GM20000 (cell line): ENCODE measurements around the gene RAB3D.

Experiments used
- DNase-seq: peaks from one replicate; pipeline ENCODE4 v3.0.0; 2012; ENCODE audit warnings: low spot score
- TF ChIP-seq, protein P1 (sequence below): IDR thresholded peaks from 2 replicates; pipeline ENCODE4 v1.5.1; 2012; ENCODE audit warnings: mild to moderate bottlenecking, control low read depth; ENCODE audit errors: extremely low read depth, missing control alignments

Gene RAB3D

DNA sequence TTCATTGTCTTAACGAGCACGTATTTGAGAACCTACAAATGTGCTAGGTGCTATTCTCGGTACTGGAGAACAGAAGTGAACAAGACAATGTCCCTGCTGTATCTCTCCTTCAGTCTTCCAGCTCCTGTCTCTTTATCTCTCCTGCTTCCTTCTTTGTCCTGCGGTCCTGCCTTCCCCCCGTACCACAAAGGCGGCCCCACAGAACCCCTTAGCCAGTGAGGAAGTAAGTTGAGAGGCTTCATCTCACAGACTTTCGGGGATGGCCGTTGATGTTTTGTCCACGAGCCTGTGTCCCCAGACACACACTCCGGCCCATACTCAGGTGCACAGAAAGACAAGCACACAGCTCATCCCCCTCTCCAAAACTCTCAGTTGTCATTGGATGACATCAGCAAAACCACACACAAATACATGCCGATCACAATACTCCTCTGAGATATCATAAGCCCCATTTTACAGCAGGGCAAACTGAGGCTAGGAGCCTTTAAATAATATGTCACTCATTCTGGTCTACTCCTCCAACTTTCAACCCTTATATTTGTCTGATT, 34.5 kb upstream of the RAB3D start:
- no peak for DNase-seq
- TF ChIP-seq, protein P1, sequence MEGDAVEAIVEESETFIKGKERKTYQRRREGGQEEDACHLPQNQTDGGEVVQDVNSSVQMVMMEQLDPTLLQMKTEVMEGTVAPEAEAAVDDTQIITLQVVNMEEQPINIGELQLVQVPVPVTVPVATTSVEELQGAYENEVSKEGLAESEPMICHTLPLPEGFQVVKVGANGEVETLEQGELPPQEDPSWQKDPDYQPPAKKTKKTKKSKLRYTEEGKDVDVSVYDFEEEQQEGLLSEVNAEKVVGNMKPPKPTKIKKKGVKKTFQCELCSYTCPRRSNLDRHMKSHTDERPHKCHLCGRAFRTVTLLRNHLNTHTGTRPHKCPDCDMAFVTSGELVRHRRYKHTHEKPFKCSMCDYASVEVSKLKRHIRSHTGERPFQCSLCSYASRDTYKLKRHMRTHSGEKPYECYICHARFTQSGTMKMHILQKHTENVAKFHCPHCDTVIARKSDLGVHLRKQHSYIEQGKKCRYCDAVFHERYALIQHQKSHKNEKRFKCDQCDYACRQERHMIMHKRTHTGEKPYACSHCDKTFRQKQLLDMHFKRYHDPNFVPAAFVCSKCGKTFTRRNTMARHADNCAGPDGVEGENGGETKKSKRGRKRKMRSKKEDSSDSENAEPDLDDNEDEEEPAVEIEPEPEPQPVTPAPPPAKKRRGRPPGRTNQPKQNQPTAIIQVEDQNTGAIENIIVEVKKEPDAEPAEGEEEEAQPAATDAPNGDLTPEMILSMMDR, result no peak

DNA sequence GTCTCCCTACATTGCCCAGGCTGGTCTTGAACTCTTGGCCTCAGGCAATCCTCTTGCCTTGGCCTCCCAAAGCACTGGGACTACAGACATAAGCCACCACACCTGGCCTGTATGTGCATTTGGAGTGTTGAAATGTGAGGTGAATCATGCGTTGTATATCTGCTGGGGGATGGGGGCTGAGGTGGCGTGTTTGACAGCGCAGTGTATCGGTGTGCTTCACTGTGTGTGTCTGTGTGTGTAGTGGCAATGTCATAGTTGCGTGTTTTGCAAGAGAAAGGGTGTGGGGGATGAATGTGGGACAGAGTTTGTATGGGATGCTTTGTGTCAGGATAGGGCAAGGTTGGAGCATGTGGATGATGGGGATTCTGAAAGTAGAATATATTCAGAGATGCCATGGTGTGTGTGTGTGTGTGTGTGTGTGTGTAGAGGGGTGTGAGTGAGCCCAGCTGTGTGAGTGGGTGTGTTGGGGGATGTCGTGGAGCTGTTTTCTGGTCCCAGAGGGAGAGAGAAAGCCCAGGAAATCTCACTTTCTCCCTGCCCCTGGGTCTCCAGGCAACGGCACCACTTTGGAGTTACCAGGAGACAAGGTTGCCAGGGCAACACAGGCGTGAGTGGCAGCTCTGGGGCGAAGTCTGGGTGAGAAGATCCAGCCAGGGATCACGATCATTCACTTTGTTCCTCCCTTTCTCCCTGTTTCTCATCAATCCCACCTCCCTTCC, 33.9 kb upstream of the RAB3D start:
- TF ChIP-seq, protein P1, result no peak
- no peak for DNase-seq

DNA sequence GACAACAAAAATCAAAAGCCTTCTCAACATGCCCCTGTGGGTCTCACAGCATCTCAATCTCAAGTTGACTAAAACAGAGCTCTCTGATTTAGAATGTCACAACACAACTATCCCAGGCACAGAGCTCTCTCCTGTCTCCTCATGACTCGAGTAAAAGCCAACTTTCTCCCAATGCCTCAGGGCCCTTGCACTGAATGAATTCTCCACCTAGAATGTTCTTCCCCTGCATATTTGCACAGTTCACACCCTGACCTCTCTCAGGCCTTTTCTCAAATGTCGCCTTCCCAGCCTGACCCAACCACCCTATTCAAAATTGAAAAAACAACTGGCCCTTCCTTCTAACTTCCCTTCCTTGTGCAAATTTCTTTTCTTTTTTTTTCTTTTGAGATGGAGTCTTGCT, 31.3 kb upstream of the RAB3D start:
- no peak for DNase-seq
- TF ChIP-seq, protein P1, result no peak

DNA sequence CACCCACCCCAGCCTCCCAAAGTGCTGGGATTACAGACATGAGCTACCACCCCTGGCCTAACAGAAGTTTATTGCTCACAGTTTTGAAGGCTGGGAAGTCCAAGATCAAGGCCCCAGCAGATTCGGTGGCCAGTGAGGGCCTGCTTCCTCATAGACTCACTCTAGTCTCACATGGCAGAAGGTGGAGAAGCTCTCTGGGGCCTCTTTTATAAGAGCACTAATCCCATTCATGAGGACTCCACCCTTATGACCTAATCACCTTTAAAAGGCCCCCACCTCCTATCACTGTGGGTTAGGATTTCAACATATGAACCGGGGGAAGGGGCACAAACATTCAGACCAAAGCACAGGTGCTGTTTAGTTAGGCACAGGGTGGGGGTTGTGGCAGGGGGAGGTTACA, 28.1 kb upstream of the RAB3D start:
- DNase-seq, result no peak
- TF ChIP-seq, protein P1, result no peak

DNA sequence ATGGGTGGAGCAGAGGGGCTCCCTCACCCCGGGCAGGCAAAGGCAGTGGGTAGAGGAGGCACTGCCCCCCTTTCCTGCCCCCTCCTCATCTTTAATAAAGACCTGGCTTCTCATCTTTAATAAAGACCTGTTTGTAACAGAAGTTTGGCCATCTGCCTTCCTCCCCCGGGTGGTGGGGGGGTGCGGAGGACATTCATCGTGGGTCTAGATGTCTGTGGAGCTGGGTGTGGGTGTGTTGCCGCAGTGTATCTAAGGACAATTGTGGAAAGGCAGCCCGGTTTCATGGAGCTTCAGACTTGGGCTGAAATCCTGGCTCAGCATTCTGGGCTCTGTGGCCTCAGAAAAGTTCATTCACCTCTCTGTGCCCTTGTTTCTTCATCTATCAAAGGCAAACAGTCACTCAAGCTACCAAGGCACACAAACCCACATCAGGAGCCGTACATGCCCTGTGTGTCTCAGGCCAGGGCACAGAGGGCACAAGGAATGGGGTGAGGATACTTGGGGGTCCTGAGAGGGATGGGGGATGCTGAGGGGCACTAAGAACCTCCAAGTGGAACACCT, 26.2 kb upstream of the RAB3D start:
- TF ChIP-seq, protein P1, result no peak
- peak; percentile 6 for DNase-seq

DNA sequence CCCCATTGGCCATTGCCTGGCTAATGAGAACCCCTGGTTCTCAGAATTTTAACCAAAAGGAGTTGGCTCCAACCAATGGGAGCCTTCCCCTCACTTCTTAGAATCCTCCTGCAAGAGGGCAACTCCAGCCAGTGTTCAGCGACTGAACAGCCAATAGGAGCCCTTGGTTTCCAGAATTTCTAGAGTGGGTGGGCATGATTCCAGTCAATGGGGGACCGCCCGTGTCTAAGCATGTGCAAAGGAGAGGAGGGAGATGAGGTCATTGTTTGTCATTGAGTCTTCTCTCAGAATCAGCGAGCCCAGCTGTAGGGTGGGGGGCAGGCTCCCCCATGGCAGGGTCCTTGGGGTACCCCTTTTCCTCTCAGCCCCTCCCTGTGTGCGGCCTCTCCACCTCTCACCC, 25.5 kb upstream of the RAB3D start:
- DNase-seq, result peak; percentile 7
- TF ChIP-seq, protein P1, result no peak

DNA sequence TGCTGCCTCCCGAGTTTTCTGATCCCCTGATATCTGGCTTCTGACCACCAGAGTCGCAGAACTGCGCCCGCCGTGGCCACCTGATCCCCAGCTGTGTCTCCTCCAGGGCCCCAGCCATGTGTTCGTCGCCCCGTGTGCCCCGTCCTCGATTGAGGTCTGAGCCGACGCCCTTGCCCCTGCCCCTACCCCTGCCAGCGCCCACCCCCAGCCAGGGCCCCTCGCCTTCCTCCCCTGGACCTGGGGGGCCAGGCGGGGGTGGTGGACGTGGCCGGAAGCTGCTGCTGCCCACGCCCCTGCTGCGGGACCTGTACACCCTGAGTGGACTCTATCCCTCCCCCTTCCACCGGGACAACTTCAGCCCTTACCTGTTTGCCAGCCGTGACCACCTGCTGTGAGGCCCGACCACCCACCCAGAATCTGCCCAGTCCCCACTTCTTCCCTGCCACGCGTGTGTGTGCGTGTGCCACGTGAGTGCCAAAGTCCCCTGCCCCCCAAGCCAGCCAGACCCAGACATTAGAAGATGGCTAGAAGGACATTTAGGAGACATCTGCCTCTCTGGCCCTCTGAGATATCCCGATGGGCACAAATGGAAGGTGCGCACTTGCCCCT, 24.9 kb upstream of the RAB3D start:
- TF ChIP-seq, protein P1, result no peak
- DNase-seq, result peak; percentile 7
